Measurements from ENCODE around the gene ATP10B.

The ATP10B gene

GRCh38 chr5:160543395-160543794, 308.6 kb downstream of the ATP10B start:
- no peak for DNase-seq

- no peak for DNase-seq
Measured at GRCh38 chr5:160542840-160543239, 309.2 kb downstream of the ATP10B start.

- DNase-seq = no peak
Measured at GRCh38 chr5:160542281-160542680, 309.7 kb downstream of the ATP10B start.

GRCh38 chr5:160539431-160539830, 312.6 kb downstream of the ATP10B start:
- DNase-seq = peak; percentile 81

- DNase-seq = no peak
Measured at GRCh38 chr5:160537940-160538339, 314.1 kb downstream of the ATP10B start.

- DNase-seq = no peak
Measured at GRCh38 chr5:160537116-160537515, 314.9 kb downstream of the ATP10B start.

GRCh38 chr5:160534914-160535313, 317.1 kb downstream of the ATP10B start:
- no peak for DNase-seq

GRCh38 chr5:160534125-160534524, 317.9 kb downstream of the ATP10B start:
- no peak for DNase-seq

GRCh38 chr5:160525471-160526261, 326.3 kb downstream of the ATP10B start:
- DNase-seq = no peak

- no peak for DNase-seq
Measured at GRCh38 chr5:160524827-160525226, 327.2 kb downstream of the ATP10B start.

- no peak for DNase-seq
Measured at GRCh38 chr5:160523502-160524163, 328.4 kb downstream of the ATP10B start.

GRCh38 chr5:160521392-160521663, 330.7 kb downstream of the ATP10B start:
- DNase-seq = no peak

- no peak for DNase-seq
Measured at GRCh38 chr5:160520609-160521391, 331.2 kb downstream of the ATP10B start.

- no peak for DNase-seq
Measured at GRCh38 chr5:160516696-160517530, 335.1 kb downstream of the ATP10B start.

- no peak for DNase-seq
Measured at GRCh38 chr5:160514866-160515265, 337.1 kb downstream of the ATP10B start.

- DNase-seq = no peak
Measured at GRCh38 chr5:160514191-160514590, 337.8 kb downstream of the ATP10B start.

GRCh38 chr5:160513485-160513884, 338.5 kb downstream of the ATP10B start:
- DNase-seq = no peak
